ENCODE results near the gene LYRM4. TPM values are rescaled to one million over a fixed set of nuclear protein-coding genes. Genes with fewer than 3 reads are reported as not detected.

The LYRM4 gene
- total RNA-seq, 1 donor from 2014 or later = 19.2 TPM

DNA sequence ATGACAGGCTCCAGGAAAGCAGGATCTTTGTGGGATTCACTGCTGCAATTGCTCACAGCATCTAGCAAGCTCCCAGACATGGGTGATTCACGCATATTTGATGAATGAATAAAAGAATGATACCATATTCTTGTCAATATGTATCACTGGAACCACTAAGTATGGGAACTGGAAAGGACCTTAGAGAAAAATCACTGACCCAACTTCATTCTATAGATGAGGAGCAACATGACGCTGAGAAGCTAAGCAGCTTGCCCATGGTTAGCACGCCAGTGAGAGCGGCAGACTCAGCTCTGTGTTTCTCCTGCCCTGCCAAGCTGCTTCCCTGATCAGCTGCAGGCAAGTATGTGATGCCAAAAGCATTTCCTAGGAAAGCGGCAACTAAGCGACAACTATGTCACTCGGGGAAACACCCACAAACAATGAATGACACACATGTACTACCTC is 108.8 kb downstream of the LYRM4 start:
- Histone ChIP-seq H3K27me3 (no peaks in the 10 kb centered on the region), H3K9me3 (no peaks in the 10 kb centered on the region), H3K36me3 (no peaks in the 10 kb centered on the region), H3K4me3 (no peak overlapping the region), H3K4me1 (peaks cover 8% of the 10 kb centered on the region), H3K27ac (no peak overlapping the region)
- TF ChIP-seq, protein P1, sequence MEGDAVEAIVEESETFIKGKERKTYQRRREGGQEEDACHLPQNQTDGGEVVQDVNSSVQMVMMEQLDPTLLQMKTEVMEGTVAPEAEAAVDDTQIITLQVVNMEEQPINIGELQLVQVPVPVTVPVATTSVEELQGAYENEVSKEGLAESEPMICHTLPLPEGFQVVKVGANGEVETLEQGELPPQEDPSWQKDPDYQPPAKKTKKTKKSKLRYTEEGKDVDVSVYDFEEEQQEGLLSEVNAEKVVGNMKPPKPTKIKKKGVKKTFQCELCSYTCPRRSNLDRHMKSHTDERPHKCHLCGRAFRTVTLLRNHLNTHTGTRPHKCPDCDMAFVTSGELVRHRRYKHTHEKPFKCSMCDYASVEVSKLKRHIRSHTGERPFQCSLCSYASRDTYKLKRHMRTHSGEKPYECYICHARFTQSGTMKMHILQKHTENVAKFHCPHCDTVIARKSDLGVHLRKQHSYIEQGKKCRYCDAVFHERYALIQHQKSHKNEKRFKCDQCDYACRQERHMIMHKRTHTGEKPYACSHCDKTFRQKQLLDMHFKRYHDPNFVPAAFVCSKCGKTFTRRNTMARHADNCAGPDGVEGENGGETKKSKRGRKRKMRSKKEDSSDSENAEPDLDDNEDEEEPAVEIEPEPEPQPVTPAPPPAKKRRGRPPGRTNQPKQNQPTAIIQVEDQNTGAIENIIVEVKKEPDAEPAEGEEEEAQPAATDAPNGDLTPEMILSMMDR (IDR thresholded peaks at IDR 0.05) = no peak
- TF ChIP-seq POLR2AphosphoS5 (IDR thresholded peaks at IDR 0.05; ENCODE audit: insufficient read depth in 1 of 2, low read depth in 1 of 2) (no peak), POLR2A (IDR thresholded peaks at IDR 0.05) (no peak)
- DNase-seq (ENCODE audit: extremely low spot score in 2 of 2) = peak in 1 of 2 donors; percentile 72
- intact Hi-C loops (cut with DNase I) = no loop called here

DNA sequence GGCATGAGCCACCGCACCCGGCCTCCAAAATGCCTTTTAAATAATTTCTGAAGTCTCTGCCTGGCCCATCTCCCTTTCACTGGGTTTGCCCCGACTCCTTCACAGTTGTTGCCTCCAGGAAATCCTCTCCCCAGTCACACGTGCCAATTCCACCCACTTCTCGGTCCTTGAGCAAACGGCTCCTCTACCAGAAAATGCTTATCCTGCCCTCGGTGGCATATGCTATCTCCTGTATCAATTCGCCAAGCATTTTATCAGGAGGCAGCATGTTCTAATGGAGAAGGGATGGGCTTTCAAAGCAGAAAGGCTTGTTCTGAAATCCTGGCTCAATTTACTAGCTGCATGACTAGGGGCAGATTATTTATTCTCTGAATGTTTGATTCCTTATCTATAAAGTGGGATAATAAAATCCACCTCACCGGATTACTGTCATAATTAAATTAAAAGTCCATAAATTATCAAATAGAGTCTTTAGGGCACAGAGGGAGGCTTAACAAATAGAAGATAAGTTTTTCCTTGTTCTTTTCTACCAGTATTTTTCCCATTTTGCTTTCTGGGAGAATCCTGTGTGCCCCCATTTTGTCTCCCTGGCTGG is 109.3 kb downstream of the LYRM4 start:
- H3K9me3 ChIP-seq = no peaks in the 10 kb centered on the region
- no peaks in the 10 kb centered on the region for H3K36me3 ChIP-seq
- H3K27me3 ChIP-seq = no peaks in the 10 kb centered on the region
- intact Hi-C loops (cut with DNase I) = no loop called here
- peaks cover 8% of the 10 kb centered on the region for H3K4me1 ChIP-seq
- no peak overlapping the region for H3K27ac ChIP-seq
- H3K4me3 ChIP-seq = no peak overlapping the region
- peak in 1 of 2 donors; percentile 67 for DNase-seq (ENCODE audit: extremely low spot score in 2 of 2)
- TF ChIP-seq, protein P1 (IDR thresholded peaks at IDR 0.05) = no peak
- TF ChIP-seq POLR2A (IDR thresholded peaks at IDR 0.05) (no peak), POLR2AphosphoS5 (IDR thresholded peaks at IDR 0.05; ENCODE audit: insufficient read depth in 1 of 2, low read depth in 1 of 2) (no peak)

DNA sequence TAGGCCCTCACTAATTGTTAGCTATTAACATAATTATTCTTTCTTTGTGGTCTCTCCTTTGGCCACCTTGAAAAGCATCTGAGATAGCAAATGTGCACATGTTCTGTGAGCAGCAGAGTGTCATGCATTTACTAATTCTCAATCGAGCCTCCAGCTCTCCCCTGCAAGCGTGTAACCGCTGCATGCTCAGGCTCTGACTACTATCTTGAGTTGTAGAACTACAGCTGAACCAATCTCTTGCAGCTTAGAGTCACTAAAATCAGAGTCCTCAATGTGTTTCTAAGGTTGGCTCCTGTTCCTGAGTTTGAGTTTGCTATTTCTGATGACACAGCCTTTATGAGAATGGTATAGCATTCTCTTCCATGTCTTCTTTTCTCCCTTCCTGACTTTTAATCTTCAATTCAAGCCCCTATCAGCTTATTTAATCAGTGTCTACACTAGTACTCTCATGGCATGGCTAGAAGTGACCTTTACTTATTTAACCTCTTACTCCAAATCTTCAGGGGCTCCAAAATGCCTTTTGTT is 110.1 kb downstream of the LYRM4 start:
- Histone ChIP-seq H3K36me3 (no peaks in the 10 kb centered on the region), H3K4me3 (no peak overlapping the region), H3K9me3 (no peaks in the 10 kb centered on the region), H3K4me1 (peaks cover 8% of the 10 kb centered on the region), H3K27ac (no peak overlapping the region), H3K27me3 (no peaks in the 10 kb centered on the region)
- intact Hi-C loops (cut with DNase I) = no loop called here
- peak in 1 of 2 donors; percentile 37 for DNase-seq (ENCODE audit: extremely low spot score in 2 of 2)
- TF ChIP-seq, protein P1 (IDR thresholded peaks at IDR 0.05) = no peak
- TF ChIP-seq POLR2AphosphoS5 (IDR thresholded peaks at IDR 0.05; ENCODE audit: insufficient read depth in 1 of 2, low read depth in 1 of 2) = no peak
- TF ChIP-seq POLR2A (IDR thresholded peaks at IDR 0.05) = no peak

DNA sequence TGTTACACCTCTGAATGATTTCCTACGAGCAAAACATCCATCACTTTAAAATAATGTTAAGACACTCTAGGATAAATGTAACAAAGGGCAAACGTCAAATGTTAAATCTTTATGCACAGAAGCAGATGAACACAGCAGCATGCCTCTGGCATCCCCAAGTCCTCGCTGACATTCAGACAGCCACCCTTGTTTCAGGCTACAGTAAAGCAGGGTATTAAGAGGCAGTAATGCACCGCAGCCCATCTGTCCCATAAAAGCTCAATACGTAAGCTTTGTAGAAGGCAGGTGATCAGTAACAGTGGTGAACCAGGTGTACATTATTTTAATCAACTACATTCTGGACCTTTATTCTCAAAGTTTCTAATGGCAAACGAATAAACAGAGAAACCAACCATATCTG is 110.9 kb downstream of the LYRM4 start:
- DNase-seq (ENCODE audit: extremely low spot score in 2 of 2) = peak in 1 of 2 donors; percentile 3
- intact Hi-C loops (cut with DNase I) = loop anchor here (10.0 kb wide), 1 partner anchor 1395 kb away; no protein-coding TSS in a partner anchor
- TF ChIP-seq POLR2A (IDR thresholded peaks at IDR 0.05) = no peak
- no peak for TF ChIP-seq POLR2AphosphoS5 (IDR thresholded peaks at IDR 0.05; ENCODE audit: insufficient read depth in 1 of 2, low read depth in 1 of 2)
- TF ChIP-seq, protein P1 (IDR thresholded peaks at IDR 0.05) = no peak
- peaks cover 8% of the 10 kb centered on the region for H3K4me1 ChIP-seq
- no peaks in the 10 kb centered on the region for H3K9me3 ChIP-seq
- no peaks in the 10 kb centered on the region for H3K27me3 ChIP-seq
- H3K27ac ChIP-seq = no peak overlapping the region
- no peaks in the 10 kb centered on the region for H3K36me3 ChIP-seq
- H3K4me3 ChIP-seq = no peak overlapping the region

- intact Hi-C loops (cut with DNase I) = loop anchor here (10.0 kb wide), 1 partner anchor 1396 kb away; no protein-coding TSS in a partner anchor
- TF ChIP-seq, protein P1 (IDR thresholded peaks at IDR 0.05) = no peak
- no peak for TF ChIP-seq POLR2A (IDR thresholded peaks at IDR 0.05)
- no peak for TF ChIP-seq POLR2AphosphoS5 (IDR thresholded peaks at IDR 0.05; ENCODE audit: insufficient read depth in 1 of 2, low read depth in 1 of 2)
- DNase-seq (ENCODE audit: extremely low spot score in 2 of 2) = peak in 1 of 2 donors; percentile 3
- Histone ChIP-seq H3K4me3 (no peak overlapping the region), H3K27ac (no peak overlapping the region), H3K36me3 (no peaks in the 10 kb centered on the region), H3K4me1 (peaks cover 8% of the 10 kb centered on the region), H3K9me3 (no peaks in the 10 kb centered on the region), H3K27me3 (no peaks in the 10 kb centered on the region)
Measured at GRCh38 chr6:5149159-5149704, 111.5 kb downstream of the LYRM4 start.
